Measurements from ENCODE around the gene FILIP1L. TPM values are rescaled to one million over a fixed set of nuclear protein-coding genes. Genes with fewer than 3 reads are reported as not detected.

FILIP1L gene
- total RNA-seq, 2 experiments from 2014 or later = 0.24 TPM; not detected in 1

DNA sequence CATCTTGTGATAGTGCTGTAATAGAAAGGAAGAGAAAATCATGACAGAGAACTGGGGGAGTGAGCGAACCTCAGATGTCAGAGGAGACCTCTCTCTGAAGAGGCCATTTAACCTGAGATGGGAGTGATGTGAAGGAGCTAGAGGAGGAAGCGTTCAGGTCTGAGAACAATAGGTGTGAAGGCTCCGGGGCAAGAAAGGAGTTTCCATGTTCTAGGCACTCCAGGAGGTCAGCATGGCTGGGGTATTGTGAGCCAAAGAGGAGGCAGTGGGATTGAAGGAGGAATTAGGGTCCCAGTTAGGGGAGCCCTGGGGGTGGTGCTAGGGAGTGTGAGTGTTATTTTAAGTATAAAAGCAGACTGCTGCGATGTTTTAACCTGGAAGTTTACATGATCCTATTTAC is 8.8 kb upstream of the FILIP1L start:
- no peaks in the 10 kb centered on the region for H3K4me1 Mint-ChIP-seq (ENCODE audit: low read depth)
- no peaks in the 10 kb centered on the region for H3K36me3 Mint-ChIP-seq (ENCODE audit: low read depth)
- H3K9me3 Mint-ChIP-seq = no peaks in the 10 kb centered on the region
- intact Hi-C loops (cut with micrococcal nuclease) = no loop called here
- no peak overlapping the region for H3K4me3 Mint-ChIP-seq
- H3K27me3 Mint-ChIP-seq (ENCODE audit: low read depth) = no peaks in the 10 kb centered on the region
- H3K27ac Mint-ChIP-seq = no peak overlapping the region
- CTCF ChIA-PET = no interaction called here
- no peak for DNase-seq

DNA sequence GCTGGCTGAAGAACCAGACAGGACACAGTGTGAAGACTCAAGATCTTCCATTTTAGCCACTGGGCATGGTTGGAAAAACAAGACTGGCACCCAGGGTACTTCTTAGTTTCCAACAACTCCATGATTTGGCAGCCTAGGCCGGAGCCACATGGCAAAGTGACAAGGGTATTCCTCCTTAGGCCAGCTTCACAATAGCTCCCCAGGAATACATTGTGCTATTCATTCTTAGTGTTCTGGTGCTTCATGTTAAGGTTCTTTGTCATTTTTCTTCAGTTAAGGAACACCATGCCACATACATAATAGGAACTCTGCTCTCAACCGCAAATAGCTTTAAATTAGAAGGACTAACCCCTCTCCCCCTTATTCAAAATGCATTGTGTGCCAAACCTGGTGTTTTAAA is 8.0 kb upstream of the FILIP1L start:
- Mint-ChIP-seq H3K4me3 (no peak overlapping the region), H3K4me1 (ENCODE audit: low read depth) (no peaks in the 10 kb centered on the region), H3K27ac (no peak overlapping the region), H3K9me3 (no peaks in the 10 kb centered on the region), H3K36me3 (ENCODE audit: low read depth) (no peaks in the 10 kb centered on the region), H3K27me3 (ENCODE audit: low read depth) (no peaks in the 10 kb centered on the region)
- intact Hi-C loops (cut with micrococcal nuclease) = no loop called here
- CTCF ChIA-PET = no interaction called here
- no peak for DNase-seq

DNA sequence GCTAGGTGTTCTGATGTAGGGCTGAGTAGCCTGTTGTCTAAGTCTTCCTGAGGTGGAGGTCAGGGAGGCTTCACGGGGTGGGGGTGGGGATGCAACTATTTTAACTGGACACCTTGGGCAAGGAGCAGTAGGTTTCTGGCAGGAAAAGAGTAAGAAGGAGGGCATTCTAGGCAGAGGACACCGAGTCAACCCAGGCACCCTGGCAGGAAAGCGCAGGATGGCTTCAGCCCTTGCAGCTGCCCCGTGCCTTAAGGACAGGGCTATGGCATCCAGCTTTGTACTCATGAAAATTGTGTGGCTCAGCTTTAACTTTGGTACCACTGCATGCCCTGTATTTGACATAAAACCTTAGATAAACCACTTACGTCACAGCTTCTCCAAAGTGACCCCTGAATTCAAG is 6.4 kb upstream of the FILIP1L start:
- no peaks in the 10 kb centered on the region for H3K4me1 Mint-ChIP-seq (ENCODE audit: low read depth)
- no peaks in the 10 kb centered on the region for H3K9me3 Mint-ChIP-seq
- H3K4me3 Mint-ChIP-seq = no peak overlapping the region
- no peak for DNase-seq
- no peaks in the 10 kb centered on the region for H3K27me3 Mint-ChIP-seq (ENCODE audit: low read depth)
- CTCF ChIA-PET = interaction anchor here (0.6 kb wide), 1 partner anchor 640 kb away, joined by 9 read pairs; no protein-coding TSS in a partner anchor
- H3K36me3 Mint-ChIP-seq (ENCODE audit: low read depth) = no peaks in the 10 kb centered on the region
- H3K27ac Mint-ChIP-seq = no peak overlapping the region
- intact Hi-C loops (cut with micrococcal nuclease) = no loop called here

DNA sequence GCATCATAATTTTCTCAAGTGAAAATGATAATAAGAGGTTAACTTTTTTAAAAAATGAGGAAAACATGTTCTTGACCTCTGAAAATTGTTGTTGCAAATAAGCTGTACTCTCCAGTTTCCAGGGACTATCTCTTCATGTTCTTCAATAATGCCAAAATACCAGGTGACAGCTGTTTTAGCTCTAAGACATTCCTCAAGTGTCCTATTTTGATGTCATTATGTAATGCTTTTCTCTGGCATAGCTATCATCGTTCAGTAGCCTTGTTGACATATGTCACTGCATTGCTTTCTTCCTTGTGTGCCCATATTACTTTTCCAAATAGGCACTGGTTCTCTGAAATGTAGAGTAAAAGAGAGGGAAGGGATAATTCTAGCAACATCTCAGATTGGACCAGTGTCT is 5.7 kb upstream of the FILIP1L start:
- H3K27ac Mint-ChIP-seq = no peak overlapping the region
- no peaks in the 10 kb centered on the region for H3K4me1 Mint-ChIP-seq (ENCODE audit: low read depth)
- H3K27me3 Mint-ChIP-seq (ENCODE audit: low read depth) = no peaks in the 10 kb centered on the region
- H3K36me3 Mint-ChIP-seq (ENCODE audit: low read depth) = no peaks in the 10 kb centered on the region
- CTCF ChIA-PET = no interaction called here
- intact Hi-C loops (cut with micrococcal nuclease) = no loop called here
- no peak for DNase-seq
- no peak overlapping the region for H3K4me3 Mint-ChIP-seq
- no peaks in the 10 kb centered on the region for H3K9me3 Mint-ChIP-seq

DNA sequence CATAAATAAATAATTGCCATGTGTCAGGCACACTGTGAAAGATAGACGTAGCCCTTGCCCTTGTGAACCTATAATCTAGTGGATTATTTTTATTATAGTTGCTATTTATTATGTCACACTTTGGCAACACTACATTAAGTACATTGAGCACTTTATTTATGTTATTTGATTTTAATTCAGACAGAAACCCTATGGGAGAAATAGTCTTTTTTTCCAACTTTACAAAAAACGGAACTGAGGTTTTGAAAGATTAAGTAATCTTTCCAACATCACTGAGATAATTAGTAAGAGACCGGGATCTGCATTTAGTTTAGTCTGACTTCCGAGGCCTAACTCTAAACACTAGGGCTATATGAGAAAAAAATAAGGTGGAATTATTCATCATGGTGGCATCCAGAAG is 2.8 kb upstream of the FILIP1L start:
- CTCF ChIA-PET = no interaction called here
- intact Hi-C loops (cut with micrococcal nuclease) = no loop called here
- no peak for DNase-seq
- Mint-ChIP-seq H3K27ac (no peak overlapping the region), H3K27me3 (ENCODE audit: low read depth) (no peaks in the 10 kb centered on the region), H3K9me3 (no peaks in the 10 kb centered on the region), H3K36me3 (ENCODE audit: low read depth) (peaks cover 6% of the 10 kb centered on the region), H3K4me3 (no peak overlapping the region), H3K4me1 (ENCODE audit: low read depth) (peaks cover 2% of the 10 kb centered on the region)

DNA sequence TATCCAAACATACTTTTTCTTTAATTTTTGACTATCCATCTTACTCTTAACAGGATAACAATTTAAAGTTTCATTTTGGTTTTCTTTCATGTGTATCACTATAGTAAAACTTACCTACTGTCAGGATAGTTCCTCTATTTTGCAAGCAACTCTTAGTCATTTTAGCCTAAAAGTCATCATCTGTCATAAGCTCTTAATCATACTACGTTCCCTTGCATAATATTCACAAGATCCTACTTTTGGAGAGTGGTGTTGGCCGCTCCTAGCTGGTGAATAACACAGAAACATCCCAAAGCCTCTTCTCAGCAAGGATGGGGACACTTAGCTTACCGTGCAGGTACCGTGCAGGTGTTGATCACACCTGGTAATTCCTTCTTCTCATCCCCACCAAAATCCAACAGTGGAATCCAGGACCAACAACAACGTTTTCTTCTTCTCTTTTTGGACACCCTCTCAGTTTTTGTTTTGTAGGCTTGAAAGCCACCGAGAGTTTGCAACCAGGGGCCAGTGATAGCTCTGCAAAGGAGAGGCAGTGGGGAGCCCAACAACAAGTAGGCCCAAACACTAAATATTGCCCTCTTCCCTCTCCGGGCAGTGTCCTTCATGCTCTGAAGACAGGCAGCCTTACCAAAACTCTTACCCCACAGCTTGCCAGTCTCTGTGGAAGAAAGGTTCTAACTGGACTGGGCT is 433 bp downstream of the FILIP1L start:
- H3K27ac Mint-ChIP-seq = no peak overlapping the region
- H3K27me3 Mint-ChIP-seq (ENCODE audit: low read depth) = no peaks in the 10 kb centered on the region
- no peak overlapping the region for H3K4me3 Mint-ChIP-seq
- H3K4me1 Mint-ChIP-seq (ENCODE audit: low read depth) = peaks cover 2% of the 10 kb centered on the region
- H3K9me3 Mint-ChIP-seq = no peaks in the 10 kb centered on the region
- intact Hi-C loops (cut with micrococcal nuclease) = no loop called here
- no peak for DNase-seq
- peaks cover 9% of the 10 kb centered on the region for H3K36me3 Mint-ChIP-seq (ENCODE audit: low read depth)
- CTCF ChIA-PET = interaction anchor here (0.6 kb wide), 2 partner anchors 107 to 219 kb away, joined by 4 to 5 read pairs; no protein-coding TSS in a partner anchor

DNA sequence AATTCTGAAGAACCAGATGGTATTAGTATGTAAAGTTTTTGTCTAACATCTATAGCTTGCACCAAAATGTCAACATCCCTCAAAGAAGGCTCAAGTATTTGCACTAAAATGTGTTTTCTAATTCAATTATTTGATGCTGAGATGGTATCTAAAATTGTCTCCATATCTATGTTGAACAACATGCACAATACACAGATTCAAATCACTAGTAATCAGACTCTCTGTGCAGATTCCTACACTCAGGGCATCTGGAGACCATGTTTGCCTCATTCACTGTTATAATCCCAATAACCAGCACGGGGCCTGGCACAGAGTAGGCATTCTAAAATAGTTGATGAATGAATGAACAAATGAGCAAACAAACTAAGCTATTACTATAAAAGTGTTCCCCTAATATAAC is 2.6 kb downstream of the FILIP1L start:
- Mint-ChIP-seq H3K36me3 (ENCODE audit: low read depth) (peaks cover 9% of the 10 kb centered on the region), H3K27me3 (ENCODE audit: low read depth) (no peaks in the 10 kb centered on the region), H3K4me3 (no peak overlapping the region), H3K27ac (no peak overlapping the region), H3K9me3 (no peaks in the 10 kb centered on the region), H3K4me1 (ENCODE audit: low read depth) (peaks cover 5% of the 10 kb centered on the region)
- no peak for DNase-seq
- CTCF ChIA-PET = no interaction called here
- intact Hi-C loops (cut with micrococcal nuclease) = no loop called here

DNA sequence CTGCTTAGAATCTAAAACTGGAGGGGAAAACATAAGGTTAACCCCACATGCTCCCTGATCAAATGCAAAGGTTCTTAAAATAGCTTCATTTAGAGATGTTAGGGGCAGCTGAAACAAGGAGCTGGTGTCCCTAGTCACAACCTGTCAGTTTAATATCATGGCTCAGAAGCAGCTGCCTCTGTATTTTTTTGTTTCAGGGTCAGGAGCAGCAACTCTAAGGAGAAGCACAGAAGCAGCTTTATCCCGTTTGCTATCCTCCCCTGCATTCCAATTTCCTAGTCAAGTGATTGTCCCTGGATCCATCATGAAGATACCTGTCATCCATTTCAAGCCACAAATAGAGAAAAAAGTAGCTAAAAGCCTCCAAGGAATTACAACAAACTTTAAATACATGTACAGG is 4.1 kb downstream of the FILIP1L start:
- DNase-seq = no peak
- Mint-ChIP-seq H3K27ac (no peak overlapping the region), H3K9me3 (no peaks in the 10 kb centered on the region), H3K36me3 (ENCODE audit: low read depth) (peaks cover 9% of the 10 kb centered on the region), H3K27me3 (ENCODE audit: low read depth) (no peaks in the 10 kb centered on the region), H3K4me1 (ENCODE audit: low read depth) (peaks cover 21% of the 10 kb centered on the region), H3K4me3 (no peak overlapping the region)
- intact Hi-C loops (cut with micrococcal nuclease) = no loop called here
- CTCF ChIA-PET = interaction anchor here (1.5 kb wide), 1 partner anchor 144 kb away, joined by 5 read pairs; no protein-coding TSS in a partner anchor

DNA sequence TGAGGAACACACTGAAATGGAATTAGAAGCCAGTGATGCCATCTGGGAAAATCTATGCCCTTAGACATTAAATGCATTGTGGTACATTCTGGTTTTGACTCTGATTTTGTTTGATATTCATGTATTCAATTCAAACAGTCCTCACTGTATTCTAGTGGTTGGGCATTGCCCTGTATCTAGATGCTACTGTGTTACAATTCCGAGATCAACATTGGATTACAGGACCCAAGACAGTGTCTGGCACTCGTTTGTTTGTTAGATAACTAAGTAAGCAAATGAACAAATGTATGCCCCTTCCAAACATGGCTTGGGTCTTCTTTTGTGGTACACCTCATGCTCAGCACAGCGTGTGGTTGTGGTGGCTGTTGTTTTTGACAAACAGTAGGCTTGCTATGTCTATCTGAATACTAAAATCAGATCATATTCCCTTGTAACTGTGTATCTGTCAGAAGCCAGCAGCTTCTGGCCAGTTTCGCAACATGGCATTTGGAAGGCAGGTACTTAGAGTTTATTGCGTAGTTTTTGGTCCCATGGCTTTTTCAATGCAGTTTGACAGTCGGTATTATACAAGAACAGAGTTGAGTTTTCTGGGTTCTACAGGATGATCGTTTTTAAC is 5.7 kb downstream of the FILIP1L start:
- Mint-ChIP-seq H3K27me3 (ENCODE audit: low read depth) (no peaks in the 10 kb centered on the region), H3K36me3 (ENCODE audit: low read depth) (peaks cover 5% of the 10 kb centered on the region)
- CTCF ChIA-PET = interaction anchor here (0.6 to 1.0 kb wide), 2 partner anchors 34 to 40 kb away, joined by 3 to 4 read pairs; no protein-coding TSS in a partner anchor

DNA sequence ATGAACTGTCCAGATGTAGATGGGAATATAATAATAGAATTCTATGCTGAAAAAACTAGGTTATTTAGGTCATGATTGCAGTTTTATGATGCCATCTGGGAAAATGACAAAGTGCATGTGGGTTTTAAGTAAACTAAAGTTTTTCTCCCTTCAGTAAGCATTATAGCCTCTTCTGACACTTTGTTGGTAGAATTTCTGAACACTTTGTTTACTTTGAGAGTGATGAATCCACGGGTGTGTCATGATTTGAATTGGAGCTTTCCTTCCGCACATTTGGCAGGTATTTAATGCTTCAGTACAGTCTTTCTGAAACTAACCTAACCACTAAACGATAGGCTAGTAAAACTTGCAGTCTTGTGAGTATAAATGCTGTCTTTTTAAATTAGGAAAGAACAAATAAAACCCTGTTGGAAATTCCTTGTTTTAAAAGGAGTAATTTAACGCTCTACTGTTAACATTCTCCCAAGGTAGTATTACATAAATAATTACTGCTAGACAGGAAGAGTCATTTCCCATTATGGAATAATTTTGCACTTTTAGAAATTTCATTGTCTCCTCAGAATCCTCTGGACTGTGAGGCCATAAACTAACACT is 7.0 kb downstream of the FILIP1L start:
- Mint-ChIP-seq H3K27me3 (ENCODE audit: low read depth) (no peaks in the 10 kb centered on the region), H3K4me3 (no peak overlapping the region), H3K9me3 (no peaks in the 10 kb centered on the region), H3K36me3 (ENCODE audit: low read depth) (peaks cover 3% of the 10 kb centered on the region), H3K4me1 (ENCODE audit: low read depth) (peaks cover 24% of the 10 kb centered on the region), H3K27ac (no peak overlapping the region)
- CTCF ChIA-PET = interaction anchor here (4.1 kb wide), 1 partner anchor 38 kb away, joined by 14 read pairs; no protein-coding TSS in a partner anchor
- intact Hi-C loops (cut with micrococcal nuclease) = no loop called here
- DNase-seq = no peak

More for the DNA sequence above, 5.7 kb downstream of the FILIP1L start:
- H3K27ac Mint-ChIP-seq = no peak overlapping the region
- no peak overlapping the region for H3K4me3 Mint-ChIP-seq
- DNase-seq = no peak
- peaks cover 26% of the 10 kb centered on the region for H3K4me1 Mint-ChIP-seq (ENCODE audit: low read depth)
- H3K9me3 Mint-ChIP-seq = no peaks in the 10 kb centered on the region
- intact Hi-C loops (cut with micrococcal nuclease) = no loop called here

DNA sequence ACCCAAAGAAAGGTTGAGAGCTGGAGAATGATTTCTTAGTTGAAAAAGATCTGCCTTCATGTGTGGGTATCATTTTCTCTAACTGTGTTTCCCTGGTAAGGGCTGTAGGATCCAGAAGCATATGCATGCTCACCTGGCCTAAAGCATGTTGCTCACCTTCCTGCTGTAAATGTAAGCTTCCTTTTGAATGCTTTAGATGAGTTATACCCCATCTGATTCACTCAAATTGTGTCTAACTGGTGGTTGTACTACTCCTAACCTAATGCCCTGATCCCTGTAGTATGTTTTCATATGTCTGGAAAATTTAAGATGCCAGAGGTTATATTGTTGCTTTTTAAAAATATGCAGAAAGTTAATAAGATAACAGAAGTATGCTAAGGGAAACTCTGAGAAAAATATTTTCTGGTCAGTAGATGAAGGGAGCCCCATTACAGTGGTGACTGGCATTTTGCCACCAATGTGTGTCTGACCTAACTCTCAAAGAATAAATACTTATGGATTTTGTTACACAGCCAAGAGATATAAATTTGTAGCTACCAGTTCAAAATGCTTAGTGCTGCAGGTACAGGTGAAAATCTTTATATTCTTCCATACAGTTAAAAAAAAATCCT is 7.7 kb downstream of the FILIP1L start:
- Mint-ChIP-seq H3K4me1 (ENCODE audit: low read depth) (peaks cover 24% of the 10 kb centered on the region), H3K36me3 (ENCODE audit: low read depth) (peaks cover 4% of the 10 kb centered on the region), H3K4me3 (no peak overlapping the region), H3K27me3 (ENCODE audit: low read depth) (no peaks in the 10 kb centered on the region), H3K9me3 (no peaks in the 10 kb centered on the region), H3K27ac (peak overlapping the region; percentile 89)
- no peak for DNase-seq
- CTCF ChIA-PET = interaction anchor here (1.0 to 4.1 kb wide), 2 partner anchors 38 to 151 kb away, joined by 3 to 14 read pairs; no protein-coding TSS in a partner anchor
- intact Hi-C loops (cut with micrococcal nuclease) = no loop called here

DNA sequence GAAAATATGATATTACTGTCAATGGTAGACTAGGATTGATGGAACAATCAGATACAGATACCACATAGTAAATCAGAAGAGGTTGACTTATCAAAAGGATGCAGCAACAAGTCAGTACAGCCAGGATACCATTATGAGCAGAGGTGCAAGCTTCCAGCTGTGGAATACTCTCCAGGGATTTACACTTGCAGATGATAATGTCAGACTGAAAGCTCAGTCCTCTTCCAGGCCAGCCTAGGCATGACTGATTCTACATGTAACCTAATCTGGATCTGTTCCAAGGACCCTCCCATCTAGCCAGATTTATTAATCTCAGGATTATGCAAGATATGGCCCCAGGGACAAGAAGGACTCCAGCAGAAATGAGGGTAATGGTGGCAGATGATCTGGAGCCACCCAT is 8.2 kb downstream of the FILIP1L start:
- H3K4me3 Mint-ChIP-seq = no peak overlapping the region
- H3K27ac Mint-ChIP-seq = peak overlapping the region; percentile 89
- H3K36me3 Mint-ChIP-seq (ENCODE audit: low read depth) = peaks cover 7% of the 10 kb centered on the region
- no peak for DNase-seq
- H3K27me3 Mint-ChIP-seq (ENCODE audit: low read depth) = no peaks in the 10 kb centered on the region
- peaks cover 24% of the 10 kb centered on the region for H3K4me1 Mint-ChIP-seq (ENCODE audit: low read depth)
- no peaks in the 10 kb centered on the region for H3K9me3 Mint-ChIP-seq
- intact Hi-C loops (cut with micrococcal nuclease) = no loop called here
- CTCF ChIA-PET = interaction anchor here (1.0 to 4.1 kb wide), 3 partner anchors 18 to 151 kb away, joined by 3 to 14 read pairs (median 5); no protein-coding TSS in a partner anchor
